ENCODE results near the gene WDR77.

WDR77 gene

DNA sequence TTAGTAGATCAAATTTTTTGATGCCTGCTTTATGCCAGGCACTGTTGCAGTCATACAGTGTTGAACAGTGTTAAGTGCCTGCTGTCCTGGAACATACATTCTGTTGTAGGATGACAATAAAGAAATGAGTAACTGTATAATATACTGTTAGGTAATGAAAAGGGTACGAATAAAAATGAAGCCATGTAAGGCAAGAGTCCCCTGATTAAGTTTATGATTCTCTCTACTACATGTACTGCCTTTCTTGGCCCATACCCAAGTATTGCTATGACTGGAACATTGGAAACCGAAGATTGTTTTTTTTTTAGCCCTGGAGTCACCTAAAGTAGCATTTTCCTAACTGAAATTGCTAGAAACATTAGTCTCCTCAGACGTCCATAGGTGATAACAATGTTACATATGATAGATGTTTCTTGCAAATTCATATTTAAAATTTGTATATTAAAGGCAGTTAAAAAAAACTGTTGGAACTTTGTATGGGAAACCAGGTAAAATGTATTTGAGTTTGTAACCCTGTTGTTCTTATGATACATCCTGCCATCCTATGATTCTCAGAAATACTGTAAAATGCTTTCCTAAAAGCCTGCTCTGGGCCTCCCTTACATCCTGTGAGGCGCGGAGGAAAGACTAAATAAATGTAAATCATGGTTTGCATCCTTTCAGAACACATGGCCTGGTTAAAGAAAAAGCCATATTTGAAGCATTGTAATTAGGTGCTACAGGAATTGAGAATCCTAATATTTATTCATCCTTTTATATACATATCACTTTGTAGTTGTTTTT lies 6.0 kb upstream of the WDR77 start:
- no peaks in the 10 kb centered on the region for H3K9me2 ChIP-seq (replicated peaks; ENCODE audit: insufficient read depth, low read length)
- no peak overlapping the region for H3K4me3 ChIP-seq (ENCODE audit: insufficient read depth, low read length, poor library complexity, severe bottlenecking)
- peaks cover 54% of the 10 kb centered on the region for H3K79me2 ChIP-seq (ENCODE audit: insufficient read depth, low read length)
- H2AFZ ChIP-seq (ENCODE audit: low read depth, low read length, severe bottlenecking), result no peak overlapping the region
- TF ChIP-seq, protein P1, sequence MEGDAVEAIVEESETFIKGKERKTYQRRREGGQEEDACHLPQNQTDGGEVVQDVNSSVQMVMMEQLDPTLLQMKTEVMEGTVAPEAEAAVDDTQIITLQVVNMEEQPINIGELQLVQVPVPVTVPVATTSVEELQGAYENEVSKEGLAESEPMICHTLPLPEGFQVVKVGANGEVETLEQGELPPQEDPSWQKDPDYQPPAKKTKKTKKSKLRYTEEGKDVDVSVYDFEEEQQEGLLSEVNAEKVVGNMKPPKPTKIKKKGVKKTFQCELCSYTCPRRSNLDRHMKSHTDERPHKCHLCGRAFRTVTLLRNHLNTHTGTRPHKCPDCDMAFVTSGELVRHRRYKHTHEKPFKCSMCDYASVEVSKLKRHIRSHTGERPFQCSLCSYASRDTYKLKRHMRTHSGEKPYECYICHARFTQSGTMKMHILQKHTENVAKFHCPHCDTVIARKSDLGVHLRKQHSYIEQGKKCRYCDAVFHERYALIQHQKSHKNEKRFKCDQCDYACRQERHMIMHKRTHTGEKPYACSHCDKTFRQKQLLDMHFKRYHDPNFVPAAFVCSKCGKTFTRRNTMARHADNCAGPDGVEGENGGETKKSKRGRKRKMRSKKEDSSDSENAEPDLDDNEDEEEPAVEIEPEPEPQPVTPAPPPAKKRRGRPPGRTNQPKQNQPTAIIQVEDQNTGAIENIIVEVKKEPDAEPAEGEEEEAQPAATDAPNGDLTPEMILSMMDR (IDR thresholded peaks at IDR 0.05; ENCODE audit: insufficient read depth, low read length, poor library complexity, severe bottlenecking), result no peak
- no peak for TF ChIP-seq EZH2phosphoT487 (conservative IDR thresholded peaks at IDR 0.05; ENCODE audit: low read length)
- no peak overlapping the region for H3K4me2 ChIP-seq (ENCODE audit: low read depth, low read length, poor library complexity, severe bottlenecking)
- H3K9me3 ChIP-seq (ENCODE audit: insufficient read depth, low read length), result no peaks in the 10 kb centered on the region
- peaks cover 4% of the 10 kb centered on the region; the same call in 1 of the 2 replicates for H3F3A ChIP-seq (ENCODE audit: insufficient read depth)
- H3K27me3 ChIP-seq (ENCODE audit: low read length), result no peaks in the 10 kb centered on the region
- no peak overlapping the region for H3K9ac ChIP-seq (ENCODE audit: low read length)
- H3K27ac ChIP-seq (ENCODE audit: low read depth, low read length), result no peak overlapping the region
- H4K20me1 ChIP-seq (ENCODE audit: low read depth, low read length), result no peaks in the 10 kb centered on the region
- H3K36me3 ChIP-seq (ENCODE audit: low read length), result peaks cover 53% of the 10 kb centered on the region

DNA sequence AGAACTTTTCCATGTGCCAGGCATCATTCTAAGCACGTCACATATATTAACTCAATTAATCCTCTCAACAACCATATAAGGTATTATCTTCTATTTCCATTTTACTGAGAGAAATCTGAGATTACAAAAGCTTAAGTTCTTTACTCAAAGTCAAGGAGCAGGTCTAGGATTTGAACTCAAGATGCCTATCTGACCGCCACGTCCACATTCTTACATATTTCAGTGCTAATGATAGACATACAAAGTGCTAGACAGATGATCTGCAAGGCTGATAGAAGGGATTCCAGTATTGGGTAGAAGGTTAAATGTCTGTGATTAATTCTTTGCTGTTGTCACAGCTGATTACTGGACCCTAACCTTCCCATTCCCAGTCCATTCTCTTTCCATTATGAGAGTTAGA lies 4.7 kb upstream of the WDR77 start:
- no peak overlapping the region for H3K27ac ChIP-seq (ENCODE audit: low read depth, low read length)
- TF ChIP-seq, protein P1 (IDR thresholded peaks at IDR 0.05; ENCODE audit: insufficient read depth, low read length, poor library complexity, severe bottlenecking), result no peak
- no peak for TF ChIP-seq EZH2phosphoT487 (conservative IDR thresholded peaks at IDR 0.05; ENCODE audit: low read length)
- no peaks in the 10 kb centered on the region for H4K20me1 ChIP-seq (ENCODE audit: low read depth, low read length)
- no peak overlapping the region for H3K4me2 ChIP-seq (ENCODE audit: low read depth, low read length, poor library complexity, severe bottlenecking)
- no peak overlapping the region for H2AFZ ChIP-seq (ENCODE audit: low read depth, low read length, severe bottlenecking)
- H3K27me3 ChIP-seq (ENCODE audit: low read length), result no peaks in the 10 kb centered on the region
- peaks cover 4% of the 10 kb centered on the region; the same call in 1 of the 2 replicates for H3F3A ChIP-seq (ENCODE audit: insufficient read depth)
- peaks cover 66% of the 10 kb centered on the region for H3K79me2 ChIP-seq (ENCODE audit: insufficient read depth, low read length)
- H3K9me3 ChIP-seq (ENCODE audit: insufficient read depth, low read length), result no peaks in the 10 kb centered on the region
- H3K9me2 ChIP-seq (replicated peaks; ENCODE audit: insufficient read depth, low read length), result no peaks in the 10 kb centered on the region
- no peak overlapping the region for H3K9ac ChIP-seq (ENCODE audit: low read length)
- H3K36me3 ChIP-seq (ENCODE audit: low read length), result peaks cover 44% of the 10 kb centered on the region
- no peak overlapping the region for H3K4me3 ChIP-seq (ENCODE audit: insufficient read depth, low read length, poor library complexity, severe bottlenecking)

DNA sequence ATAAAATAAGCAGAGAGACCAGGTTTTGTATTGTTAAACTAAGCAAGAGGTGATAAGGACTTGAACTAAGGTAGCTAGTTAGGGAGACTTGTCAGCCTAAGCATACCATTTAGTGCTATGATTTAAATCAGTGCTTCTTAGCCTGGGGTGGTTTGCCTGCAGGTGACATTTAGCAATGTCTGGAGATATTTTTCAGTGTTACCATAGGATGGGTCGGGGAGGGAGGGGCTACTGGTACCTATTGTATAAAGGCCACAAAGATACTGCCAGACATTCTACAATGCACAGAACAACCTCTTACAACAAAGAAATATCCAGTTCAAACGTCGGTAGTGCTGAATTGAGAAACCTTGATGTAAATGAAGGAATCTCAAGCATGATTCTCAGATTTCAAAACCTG lies 3.5 kb upstream of the WDR77 start:
- no peak overlapping the region for H3K4me2 ChIP-seq (ENCODE audit: low read depth, low read length, poor library complexity, severe bottlenecking)
- H3K9me3 ChIP-seq (ENCODE audit: insufficient read depth, low read length), result no peaks in the 10 kb centered on the region
- H3K4me3 ChIP-seq (ENCODE audit: insufficient read depth, low read length, poor library complexity, severe bottlenecking), result no peak overlapping the region
- H2AFZ ChIP-seq (ENCODE audit: low read depth, low read length, severe bottlenecking), result no peak overlapping the region
- no peak overlapping the region for H3K9ac ChIP-seq (ENCODE audit: low read length)
- peaks cover 36% of the 10 kb centered on the region for H3K36me3 ChIP-seq (ENCODE audit: low read length)
- no peaks in the 10 kb centered on the region for H4K20me1 ChIP-seq (ENCODE audit: low read depth, low read length)
- no peaks in the 10 kb centered on the region for H3K9me2 ChIP-seq (replicated peaks; ENCODE audit: insufficient read depth, low read length)
- H3K27ac ChIP-seq (ENCODE audit: low read depth, low read length), result no peak overlapping the region
- no peaks in the 10 kb centered on the region for H3K27me3 ChIP-seq (ENCODE audit: low read length)
- H3F3A ChIP-seq (ENCODE audit: insufficient read depth), result peaks cover 4% of the 10 kb centered on the region; the same call in 1 of the 2 replicates
- H3K79me2 ChIP-seq (ENCODE audit: insufficient read depth, low read length), result peaks cover 74% of the 10 kb centered on the region
- TF ChIP-seq, protein P1 (IDR thresholded peaks at IDR 0.05; ENCODE audit: insufficient read depth, low read length, poor library complexity, severe bottlenecking), result no peak
- TF ChIP-seq EZH2phosphoT487 (conservative IDR thresholded peaks at IDR 0.05; ENCODE audit: low read length), result no peak
